Esophagus muscularis mucosa (tissue), 4 donors: Measurements from ENCODE around the gene FAR2.

Experiments used
- CTCF ChIP-seq, 3 experiments: fragments of 200-600 bp in 2 of 3; fragments of 450-650 bp in 1 of 3; sonication (generic) in 2 of 3; IDR thresholded peaks; one replicate each; pipeline ENCODE4 v1.5.1; 2017 to 2019; ENCODE audit warnings: antibody characterized with exemption in 3 of 3, mild to moderate bottlenecking in 2 of 3, moderate library complexity in 1 of 3
- EP300 ChIP-seq: sonication (generic); formaldehyde crosslinking; IDR thresholded peaks from one replicate; pipeline ENCODE4 v1.6.1; 2017; ENCODE audit warnings: antibody characterized with exemption
- POLR2A ChIP-seq: fragments of 450-650 bp; IDR thresholded peaks from one replicate; pipeline ENCODE4 v1.6.1; 2017; ENCODE audit warnings: antibody characterized with exemption, moderate library complexity, mild to moderate bottlenecking, low read depth

GRCh38 chr12:29145372-29146170 lies 3.5 kb upstream of the FAR2 start:
- TF ChIP-seq CTCF (IDR thresholded peaks at IDR 0.05), result no peak
- TF ChIP-seq POLR2A, result no peak
- TF ChIP-seq EP300, result no peak
